T-cell (primary cell): ENCODE measurements around the gene RASSF8. TPM values are rescaled to one million over a fixed set of nuclear protein-coding genes. Genes with fewer than 3 reads are reported as not detected.

Experiments
- ATAC-seq, 4 experiments: fragments of 200-7000 bp in 3 of 4; fragments of 150-1000 bp in 1 of 4; cut with Tn5 transposase; replicated peaks in 1 of 4; 1 replicate in 3 of 4; 2 replicates in 1 of 4; pipeline ENCODE4 v1.10.0; 2021; ENCODE audit warnings: moderate library complexity in 3 of 4, mild to moderate bottlenecking in 2 of 4, moderate number of reproducible peaks in 1 of 4
- CTCF ChIA-PET, 2 donors: fragments of 300-600 bp; sonication (Branson Sonifier 250); formaldehyde crosslinking; loops; one replicate each; lab custom pipeline; 2022; ENCODE audit warnings: antibody characterized with exemption in 2 of 2; lab: Charles Lee
- POLR2A ChIA-PET, 2 donors: fragments of 300-600 bp; sonication (Branson Sonifier 250); formaldehyde crosslinking; loops; one replicate each; lab custom pipeline; 2022; ENCODE audit warnings: antibody characterized with exemption in 2 of 2; lab: Charles Lee
- DNase-seq, 35 experiments: peaks; one replicate each; pipeline versions ENCODE4 v3.0.0 to v3.0.0-alpha.2; 2013 to 2023
- H3K27ac ChIP-seq: one replicate; pipeline ENCODE4 v1.5.1; 2013; ENCODE audit warnings: low read length
- H3K27me3 ChIP-seq, 2 experiments: replicated peaks in 1 of 2; 1 replicate in 1 of 2; 2 replicates in 1 of 2; pipeline versions ENCODE4 v1.6.1 to v1.7.0; 2013; ENCODE audit warnings: low read length in 1 of 2, mixed read lengths in 1 of 2; ENCODE audit not compliant: control insufficient read depth in 2 of 2, insufficient read depth in 2 of 2; ENCODE audit errors: extremely low read depth in 1 of 2
- H3K36me3 ChIP-seq, 2 donors: 1 replicate in 1 of 2; 2 replicates in 1 of 2; pipeline versions ENCODE4 v1.6.1 to v1.7.0; 2013; ENCODE audit warnings: low read length in 1 of 2; ENCODE audit not compliant: control insufficient read depth in 2 of 2, insufficient read depth in 1 of 2; ENCODE audit errors: extremely low read depth in 1 of 2
- H3K4me1 ChIP-seq, 2 experiments: 1 replicate in 1 of 2; 2 replicates in 1 of 2; pipeline versions ENCODE4 v1.6.1 to v1.7.0; 2013; ENCODE audit warnings: low read length in 2 of 2, mixed read lengths in 1 of 2; ENCODE audit not compliant: insufficient read depth in 2 of 2, control insufficient read depth in 1 of 2; ENCODE audit errors: extremely low read depth in 1 of 2
- H3K4me3 ChIP-seq, 2 donors: 1 replicate in 1 of 2; 2 replicates in 1 of 2; pipeline versions ENCODE4 v1.5.1 to v1.7.0; 2013; ENCODE audit warnings: mild to moderate bottlenecking in 2 of 2, low read length in 1 of 2, moderate library complexity in 1 of 2; ENCODE audit not compliant: control insufficient read depth in 1 of 2; ENCODE audit errors: extremely low read depth in 1 of 2
- H3K9me3 ChIP-seq: 2 replicates; pipeline ENCODE4 v1.7.0; 2013
- H3K27ac Mint-ChIP-seq, 2 donors: one replicate each; pipeline ENCODE4 v1.8.0; 2020 to 2021; ENCODE audit warnings: mild to moderate bottlenecking in 2 of 2, mixed read lengths in 2 of 2
- H3K27me3 Mint-ChIP-seq, 2 donors: one replicate each; pipeline ENCODE4 v1.8.0; 2021 to 2022; ENCODE audit warnings: mixed read lengths in 2 of 2
- H3K36me3 Mint-ChIP-seq: one replicate; pipeline ENCODE4 v1.8.0; 2021; ENCODE audit warnings: mixed read lengths
- H3K4me1 Mint-ChIP-seq, 3 donors: one replicate each; pipeline ENCODE4 v1.8.0; 2020 to 2022; ENCODE audit warnings: mixed read lengths in 3 of 3, mild to moderate bottlenecking in 1 of 3
- H3K4me3 Mint-ChIP-seq, 3 donors: one replicate each; pipeline ENCODE4 v1.8.0; 2020 to 2022; ENCODE audit warnings: mild to moderate bottlenecking in 3 of 3, mixed read lengths in 3 of 3, moderate library complexity in 3 of 3
- H3K9me3 Mint-ChIP-seq, 3 donors: one replicate each; pipeline ENCODE4 v1.8.0; 2020 to 2022; ENCODE audit warnings: mixed read lengths in 3 of 3
- WGBS: methylation state at CpG from one replicate; pipeline ENCODE4 v1.1.5; 2013; ENCODE audit warnings: missing lambda C conversion rate; ENCODE audit not compliant: insufficient coverage; 5-methylcytosine and 5-hydroxymethylcytosine counted together
- total RNA-seq, 35 experiments: library from RNA in 6 of 35; stranded (reverse) in 6 of 35; fragments of 120-200 nt in 1 of 35; gene quantifications; one replicate each; pipeline versions ENCODE4 v1.2.1 to v1.2.4 and lab custom pipeline; 2013 to 2026

RASSF8 gene
- total RNA-seq, 5 donors from 2014 or later (not counting 1 experiment from before 2014, with no cell fraction given), result 0.50 to 0.98 (median 0.73) TPM; not detected in 1

DNA sequence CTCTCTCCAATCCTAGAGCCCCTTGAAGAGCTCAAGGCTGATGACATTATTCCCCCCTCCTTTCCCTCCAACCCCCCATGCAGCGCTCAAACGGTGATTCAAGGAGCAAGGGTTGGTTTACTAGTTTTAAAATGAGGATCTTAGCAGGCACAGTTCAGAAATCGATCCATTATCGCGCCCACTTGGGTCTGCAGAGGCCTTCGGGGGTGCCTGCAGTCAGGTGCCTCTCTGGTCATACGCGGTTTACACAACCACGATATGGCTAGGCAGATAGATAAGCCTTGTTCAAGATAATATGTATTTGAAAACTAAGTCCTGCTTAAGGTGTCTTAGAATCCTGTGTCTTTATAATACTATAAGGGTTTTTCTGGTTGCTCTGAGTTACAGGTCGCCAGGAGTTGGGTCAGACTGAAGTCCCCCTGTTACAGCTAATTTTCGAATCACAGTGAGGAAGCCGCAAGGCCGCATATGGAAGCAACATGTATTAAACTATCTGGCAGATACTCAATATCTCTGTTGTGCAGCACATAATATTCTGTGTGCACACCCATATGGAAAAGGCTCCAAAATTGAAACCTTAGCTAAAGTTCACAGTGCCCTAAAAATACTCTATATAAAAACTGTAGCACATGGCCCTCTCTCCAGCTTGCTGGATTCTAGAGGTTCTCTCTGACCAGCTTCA lies 156.4 kb downstream of the RASSF8 start:
- ChIA-PET CTCF (interaction anchor here (0.6 to 2.2 kb wide), 6 partner anchors 10 to 1191 kb away, joined by 3 to 5 read pairs (median 4); partner anchors contain the start of gene BHLHE41 (in 1 of the 2)), POLR2A (interaction anchor here in 1 of 2 donors (0.6 kb wide), 1 partner anchor 527 kb away, joined by 5 read pairs; no protein-coding TSS in a partner anchor)
- Histone ChIP-seq H3K9me3 (no peaks in the 10 kb centered on the region), H3K4me1 (peaks cover 0 to 11% of the 10 kb centered on the region in 2 experiments), H3K4me3 (peak overlapping the region; percentile 63 to 72), H3K36me3 (no peaks in the 10 kb centered on the region), H3K27me3 (peaks cover 3 to 15% of the 10 kb centered on the region in 2 experiments), H3K27ac (peak overlapping the region; percentile 20)
- ATAC-seq, result no peak
- 94% methylated on average over 7 of the region's 13 CpGs for WGBS
- Mint-ChIP-seq H3K4me3 (peak overlapping the region; percentile 65 to 80 (median 71)), H3K27me3 (peaks cover 28 to 49% of the 10 kb centered on the region in 2 donors), H3K36me3 (no peaks in the 10 kb centered on the region), H3K4me1 (peaks cover 7 to 12% (median 10%) of the 10 kb centered on the region in 3 donors), H3K9me3 (no peaks in the 10 kb centered on the region), H3K27ac (peak overlapping the region in 1 of 2 donors; percentile 47)
- DNase-seq, result no peak

- Mint-ChIP-seq H3K36me3 (no peaks in the 10 kb centered on the region), H3K27ac (no peak overlapping the region), H3K4me1 (peaks cover 12 to 16% (median 13%) of the 10 kb centered on the region in 3 donors), H3K4me3 (no peak overlapping the region), H3K27me3 (peaks cover 38 to 54% of the 10 kb centered on the region in 2 donors), H3K9me3 (no peaks in the 10 kb centered on the region)
- Histone ChIP-seq H3K27ac (no peak overlapping the region), H3K9me3 (no peaks in the 10 kb centered on the region), H3K4me1 (peaks cover 3 to 17% of the 10 kb centered on the region in 2 experiments), H3K4me3 (no peak overlapping the region), H3K36me3 (no peaks in the 10 kb centered on the region), H3K27me3 (peaks cover 17 to 22% of the 10 kb centered on the region in 2 experiments)
- POLR2A ChIA-PET, result no interaction called here
- ATAC-seq, result no peak
- WGBS, result no CpG with 5 or more reads among the region's 6 CpGs
- CTCF ChIA-PET, result no interaction called here
- DNase-seq, result no peak
Measured at GRCh38 chr12:26116829-26117715, 158.6 kb downstream of the RASSF8 start.

- Mint-ChIP-seq H3K36me3 (no peaks in the 10 kb centered on the region), H3K27me3 (peaks cover 36 to 52% of the 10 kb centered on the region in 2 donors), H3K27ac (no peak overlapping the region), H3K9me3 (no peaks in the 10 kb centered on the region), H3K4me1 (peaks cover 18 to 19% (median 18%) of the 10 kb centered on the region in 3 donors), H3K4me3 (no peak overlapping the region)
- H3K4me3 ChIP-seq, result no peak overlapping the region
- no CpG with 5 or more reads among the region's 4 CpGs for WGBS
- DNase-seq (no peak), ATAC-seq (no peak)
- POLR2A ChIA-PET, result interaction anchor here in 1 of 2 donors (0.5 to 0.6 kb wide), 2 partner anchors 272 to 1068 kb away, joined by 3 to 4 read pairs; no protein-coding TSS in a partner anchor
- H3K4me1 ChIP-seq, result peaks cover 6 to 23% of the 10 kb centered on the region in 2 experiments
- H3K27me3 ChIP-seq, result peaks cover 21 to 30% of the 10 kb centered on the region in 2 experiments
- H3K9me3 ChIP-seq, result no peaks in the 10 kb centered on the region
- CTCF ChIA-PET, result interaction anchor here in 1 of 2 donors (1.3 kb wide), 1 partner anchor 583 kb away, joined by 6 read pairs; no protein-coding TSS in a partner anchor
- no peaks in the 10 kb centered on the region for H3K36me3 ChIP-seq
- no peak overlapping the region for H3K27ac ChIP-seq
Measured at GRCh38 chr12:26118308-26118707, 159.8 kb downstream of the RASSF8 start.

GRCh38 chr12:26119391-26119989 lies 161.0 kb downstream of the RASSF8 start:
- POLR2A ChIA-PET, result interaction anchor here in 1 of 2 donors (1.0 kb wide), 1 partner anchor 713 kb away, joined by 3 read pairs; no protein-coding TSS in a partner anchor
- peaks cover 10 to 21% of the 10 kb centered on the region in 2 experiments for H3K4me1 ChIP-seq

DNA sequence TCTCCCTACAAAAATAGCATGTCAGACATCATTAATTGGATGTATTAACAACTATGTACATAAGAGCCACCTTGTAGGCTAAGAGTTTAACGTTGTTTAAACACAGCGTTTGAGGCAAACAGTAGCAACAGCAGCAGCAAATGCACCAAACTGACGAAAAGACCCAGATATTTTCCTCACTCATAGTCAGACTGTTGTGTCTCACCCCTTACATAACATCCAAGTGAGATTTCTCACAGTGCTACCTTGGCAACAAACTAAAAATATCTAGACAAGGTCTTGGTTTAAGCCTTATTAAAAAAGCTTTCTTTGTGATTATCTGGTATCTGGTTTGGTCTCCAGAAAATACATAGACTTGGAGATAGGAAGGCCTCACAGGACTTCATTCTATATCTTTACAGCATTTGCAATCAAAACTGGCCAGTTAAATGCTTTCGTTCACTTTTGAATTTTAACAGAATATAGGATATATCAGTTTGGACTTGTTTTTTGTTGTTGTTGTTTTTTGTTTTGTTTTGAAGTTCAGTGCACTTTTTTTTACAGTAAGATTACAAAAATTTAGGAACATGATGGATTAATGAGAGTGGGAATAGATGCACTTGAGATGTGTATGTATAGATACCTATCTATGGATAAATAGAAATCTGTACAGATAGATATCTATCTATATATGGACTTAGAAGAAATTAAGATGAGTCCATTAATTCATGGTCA lies 162.2 kb downstream of the RASSF8 start:
- no peaks in the 10 kb centered on the region for H3K9me3 ChIP-seq
- WGBS, result 60% methylated on average over 1 of the region's 4 CpGs
- ATAC-seq, result no peak
- H3K36me3 ChIP-seq, result no peaks in the 10 kb centered on the region
- no peak for DNase-seq
- Mint-ChIP-seq H3K27ac (no peak overlapping the region), H3K27me3 (peaks cover 54 to 66% of the 10 kb centered on the region in 2 donors), H3K36me3 (no peaks in the 10 kb centered on the region), H3K4me1 (peaks cover 25 to 33% (median 31%) of the 10 kb centered on the region in 3 donors), H3K4me3 (peak overlapping the region in 2 of 3 donors; percentile 31 to 54), H3K9me3 (no peaks in the 10 kb centered on the region)
- no peak overlapping the region for H3K4me3 ChIP-seq
- POLR2A ChIA-PET, result no interaction called here
- peaks cover 18 to 30% of the 10 kb centered on the region in 2 experiments for H3K4me1 ChIP-seq
- H3K27me3 ChIP-seq, result peaks cover 34 to 36% of the 10 kb centered on the region in 2 experiments
- CTCF ChIA-PET, result interaction anchor here (0.6 to 1.4 kb wide), 2 partner anchors 15 to 286 kb away, joined by 3 read pairs; no protein-coding TSS in a partner anchor
- no peak overlapping the region for H3K27ac ChIP-seq

More at GRCh38 chr12:26119391-26119989, 161.0 kb downstream of the RASSF8 start:
- H3K27me3 ChIP-seq, result peaks cover 28 to 31% of the 10 kb centered on the region in 2 experiments
- Mint-ChIP-seq H3K27me3 (peaks cover 44 to 57% of the 10 kb centered on the region in 2 donors), H3K27ac (no peak overlapping the region), H3K4me3 (no peak overlapping the region), H3K9me3 (no peaks in the 10 kb centered on the region), H3K4me1 (peaks cover 22 to 26% (median 26%) of the 10 kb centered on the region in 3 donors), H3K36me3 (no peaks in the 10 kb centered on the region)
- ATAC-seq (no peak), DNase-seq (peak in 1 of 35 experiments; percentile 40)
- H3K27ac ChIP-seq, result no peak overlapping the region
- no peaks in the 10 kb centered on the region for H3K36me3 ChIP-seq
- CTCF ChIA-PET, result interaction anchor here in 1 of 2 donors (0.7 to 1.3 kb wide), 4 partner anchors 22 to 744 kb away, joined by 3 to 8 read pairs (median 6); partner anchors contain the start of gene ITPR2
- no peak overlapping the region for H3K4me3 ChIP-seq
- H3K9me3 ChIP-seq, result no peaks in the 10 kb centered on the region
- WGBS, result 40% methylated on average over 1 of the region's 2 CpGs
